HepG2 (cell line): ENCODE data around the gene AGAP3. TPM values are rescaled to one million over a fixed set of nuclear protein-coding genes. Genes with fewer than 3 reads are reported as not detected.

Experiments used
- ATAC-seq: fragments of 200-7000 bp; cut with Tn5 transposase; 3 replicates; pipeline ENCODE4 v1.9.1; 2020; ENCODE audit warnings: mild to moderate bottlenecking, moderate library complexity
- BruUV-seq: library from RNA; stranded (reverse); fragments of 400-500 nt; replicated peaks from 2 replicates; lab custom pipeline; 2021; lab: Mats Ljungman, UMichigan
- CTCF ChIA-PET: fragments of 300-600 bp; formaldehyde crosslinking; extraction: SDS; loops from one replicate; lab custom pipeline; 2021; ENCODE audit warnings: low total read pairs, inconsistent platforms, low intra/inter-chr PET ratio; lab: Yijun Ruan, JAX
- POLR2A ChIA-PET: fragments of 350-600 bp; sonication (Branson Sonifier 250); formaldehyde crosslinking; loops from one replicate; lab custom pipeline; 2020; ENCODE audit warnings: antibody characterized with exemption, inconsistent platforms; lab: Yijun Ruan, JAX
- DNase-seq: peaks from one replicate; pipeline ENCODE4 v3.0.0-alpha.2; 2015; ENCODE audit warnings: low spot score
- FAIRE-seq: peaks from 3 replicates; lab custom pipeline; 2011; peaks lifted over from hg19 to GRCh38; lab: Jason Lieb, UNC
- H2AFZ ChIP-seq: one replicate; pipeline ENCODE4 v1.6.1; 2011; ENCODE audit warnings: low read length, inconsistent platforms
- H3K27ac ChIP-seq: fragments of 300-600 bp; 3 replicates; pipeline ENCODE4 v1.8.0; 2011; ENCODE audit warnings: mixed run types, mild to moderate bottlenecking, mixed read lengths, low read length, inconsistent platforms; ENCODE audit not compliant: insufficient read depth; ENCODE audit errors: extremely low read length
- H3K27me3 ChIP-seq, 2 experiments: fragments of 200-600 bp in 1 of 2; 2 replicates in 1 of 2; 3 replicates in 1 of 2; pipeline versions ENCODE4 v1.6.0 to v1.8.0; 2011; ENCODE audit warnings: low read length in 2 of 2, mild to moderate bottlenecking in 2 of 2, moderate library complexity in 2 of 2, inconsistent platforms in 1 of 2; ENCODE audit not compliant: insufficient read depth in 2 of 2, control insufficient read depth in 1 of 2
- H3K36me3 ChIP-seq, 2 experiments: fragments of 200-600 bp in 1 of 2; replicated peaks in 1 of 2; 2 replicates in 1 of 2; 3 replicates in 1 of 2; pipeline versions ENCODE4 v1.5.1 to v1.8.0; 2011; ENCODE audit warnings: low read length in 2 of 2, inconsistent platforms in 1 of 2; ENCODE audit not compliant: insufficient read depth in 2 of 2, control insufficient read depth in 1 of 2
- H3K4me1 ChIP-seq: 2 replicates; pipeline ENCODE4 v1.5.1; 2012; ENCODE audit warnings: low read length, inconsistent platforms; ENCODE audit not compliant: insufficient read depth
- H3K4me2 ChIP-seq: 2 replicates; pipeline ENCODE4 v1.6.0; 2011; ENCODE audit warnings: low read depth, low read length, inconsistent platforms
- H3K4me3 ChIP-seq, 3 experiments: fragments of 200-600 bp in 1 of 3; sonication (generic), shearing (Covaris generic) in 1 of 3; replicated peaks in 1 of 3; 2 replicates each; pipeline ENCODE4 v1.5.1; 2011 to 2016; ENCODE audit warnings: low read length in 3 of 3, inconsistent platforms in 2 of 3, low read depth in 2 of 3, mild to moderate bottlenecking in 2 of 3, control low read depth in 1 of 3, mixed read lengths in 1 of 3; ENCODE audit not compliant: insufficient read depth in 1 of 3
- H3K79me2 ChIP-seq: one replicate; pipeline ENCODE4 v1.6.1; 2011; ENCODE audit warnings: low read length, inconsistent platforms; ENCODE audit not compliant: insufficient read depth
- H3K9ac ChIP-seq: 2 replicates; pipeline ENCODE4 v1.6.0; 2011; ENCODE audit warnings: mild to moderate bottlenecking, low read depth, low read length, inconsistent platforms; ENCODE audit not compliant: insufficient read depth
- H3K9me3 ChIP-seq: 2 replicates; pipeline ENCODE4 v1.5.1; 2012; ENCODE audit warnings: mild to moderate bottlenecking, low read length
- H4K20me1 ChIP-seq: 2 replicates; pipeline ENCODE4 v1.6.0; 2011; ENCODE audit warnings: inconsistent platforms, mild to moderate bottlenecking, low read length, moderate library complexity; ENCODE audit not compliant: insufficient read depth
- ATF6 ChIP-seq: sonication (generic); formaldehyde crosslinking; conservative IDR thresholded peaks from 2 replicates; pipeline ENCODE4 v1.4.0; 2020; ENCODE audit warnings: missing genetic modification reagents
- GATAD1 ChIP-seq: IDR thresholded peaks from 2 replicates; pipeline ENCODE4 v1.6.1; 2016; ENCODE audit warnings: missing genetic modification reagents, missing compliant biosample characterization
- HNRNPL ChIP-seq: fragments of 200-400 bp; formaldehyde crosslinking; IDR thresholded peaks from 2 replicates; pipeline ENCODE4 v1.6.1; 2017; ENCODE audit warnings: mild to moderate bottlenecking, low read depth, low read length
- KDM2A ChIP-seq: sonication (generic); formaldehyde crosslinking; IDR thresholded peaks from 2 replicates; pipeline ENCODE4 v1.4.0; 2020; ENCODE audit warnings: low read depth, missing genetic modification reagents, borderline replicate concordance
- MAFF ChIP-seq: IDR thresholded peaks from 2 replicates; pipeline ENCODE4 v1.6.1; 2011; ENCODE audit warnings: low read depth, low read length, improper control_type of control experiment
- MEIS2 ChIP-seq: sonication (generic); formaldehyde crosslinking; IDR thresholded peaks from 2 replicates; pipeline ENCODE4 v1.9.0; 2021; ENCODE audit warnings: mild to moderate bottlenecking, missing genetic modification reagents
- SMC3 ChIP-seq: IDR thresholded peaks from 2 replicates; pipeline ENCODE4 v1.6.1; 2011; ENCODE audit warnings: low read length, improper control_type of control experiment
- STAG1 ChIP-seq: sonication (generic); formaldehyde crosslinking; IDR thresholded peaks from 2 replicates; pipeline ENCODE4 v1.4.0; 2020; ENCODE audit warnings: missing genetic modification reagents
- U2AF1 ChIP-seq: fragments of 200-400 bp; formaldehyde crosslinking; optimal IDR thresholded peaks from 2 replicates; pipeline ENCODE3; 2017; ENCODE audit warnings: mild to moderate bottlenecking, low read depth, low read length
- ZBTB10 ChIP-seq: sonication (generic); formaldehyde crosslinking; IDR thresholded peaks from 2 replicates; pipeline ENCODE4 v1.4.0; 2020; ENCODE audit warnings: missing genetic modification reagents, borderline replicate concordance
- ZFX ChIP-seq: sonication (generic); formaldehyde crosslinking; IDR thresholded peaks from 2 replicates; pipeline ENCODE4 v1.4.0; 2020; ENCODE audit warnings: mild to moderate bottlenecking, low read depth, missing genetic modification reagents, moderate library complexity
- ZNF552 ChIP-seq: sonication (generic); formaldehyde crosslinking; IDR thresholded peaks from 2 replicates; pipeline ENCODE4 v1.9.0; 2022; ENCODE audit warnings: missing genetic modification reagents, mild to moderate bottlenecking, borderline replicate concordance
- ZNF580 ChIP-seq: IDR thresholded peaks from 2 replicates; pipeline ENCODE4 v1.6.1; 2016; ENCODE audit warnings: low read depth, borderline replicate concordance
- ZNF619 ChIP-seq: sonication (generic); formaldehyde crosslinking; IDR thresholded peaks from 2 replicates; pipeline ENCODE4 v1.4.0; 2020; ENCODE audit warnings: mild to moderate bottlenecking, missing genetic modification reagents
- WGBS: methylation state at CpG from one replicate; pipeline ENCODE4 v1.1.6; 2017; ENCODE audit warnings: low lambda C conversion rate; 5-methylcytosine and 5-hydroxymethylcytosine counted together
- in situ Hi-C: cut with HindIII; loops from 2 replicates; pipeline ENCODE4 v1.10.0; 2017; ENCODE audit warnings: low pct_unique_long_range_greater_than_20kb; ENCODE audit not compliant: extremely low pct_ligation_motif_present
- intact Hi-C: fragments of 100-400 bp; cut with micrococcal nuclease; formaldehyde crosslinking; loops from one replicate; pipeline ENCODE4 v1.10.0; 2022; ENCODE audit not compliant: unreplicated experiment
- polyA plus RNA-seq, 8 experiments: library from polyadenylated mRNA; depleted of rRNA in 3 of 8; stranded (reverse) in 7 of 8; unstranded in 1 of 8; fragments of >200 nt; fragmentation: Illumina TruSeq in 4 of 8; extraction: Trizol in 4 of 8; gene quantifications; 2 replicates each; pipeline versions ENCODE4 v1.2.1 to v1.2.3, GENCODE V29; 2011 to 2016; ENCODE audit warnings: low read depth in 4 of 8, missing spikeins in 1 of 8, mixed read lengths in 1 of 8; ENCODE audit not compliant: insufficient read depth in 1 of 8
- total RNA-seq, 5 experiments: library from RNA; depleted of rRNA; stranded (reverse); fragments of >200 nt; fragmentation: Illumina TruSeq; extraction: Trizol; gene quantifications; 2 replicates each; pipeline ENCODE4 v1.2.3, GENCODE V29; 2016; ENCODE audit warnings: low read depth in 1 of 5
- TF ChIP-seq, protein P1 (sequence below): sonication (generic); formaldehyde crosslinking; IDR thresholded peaks from 2 replicates; pipeline ENCODE4 v1.4.0; 2020; ENCODE audit warnings: missing genetic modification reagents

The AGAP3 gene
- total and polyA plus RNA-seq, 2 of the 13 experiments (the other 11 are each of a cell fraction or from before 2014, with no cell fraction given): 31.3 to 61.4 TPM

DNA sequence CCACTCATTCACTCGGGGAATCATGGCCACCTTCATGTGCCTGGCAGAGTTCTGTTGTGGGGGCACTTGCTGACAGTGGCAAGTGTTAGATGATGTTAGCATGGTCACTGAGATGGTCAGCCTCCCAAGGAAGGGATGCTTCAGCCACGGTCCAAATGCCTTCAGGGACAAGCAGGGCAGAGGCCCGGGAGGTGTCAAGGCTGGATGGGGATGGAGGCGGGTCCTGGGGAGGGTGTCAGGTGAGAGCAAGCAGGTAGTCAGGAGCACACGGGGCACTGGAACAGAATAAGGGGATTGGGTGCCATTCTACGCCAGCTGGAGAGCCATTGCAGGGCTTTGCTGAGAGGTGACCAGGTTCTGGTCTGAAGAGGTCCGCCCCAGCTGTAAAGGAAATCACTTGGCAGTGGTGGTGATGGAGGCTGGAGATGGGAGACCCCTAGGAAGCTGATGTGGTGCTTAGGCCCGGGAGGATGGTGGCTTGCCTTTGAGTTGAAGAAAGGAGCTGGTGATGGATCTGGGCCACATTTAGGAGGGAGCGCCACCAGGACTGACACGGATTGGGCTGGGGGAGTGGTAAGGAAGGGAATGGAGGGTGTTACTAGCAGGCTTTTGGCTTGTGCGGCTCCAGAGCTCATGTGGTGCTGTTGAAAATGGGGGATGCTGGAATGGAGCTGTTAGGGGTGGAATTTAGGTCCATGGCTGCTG is 24.1 kb downstream of the AGAP3 start (continued):
- no peak for TF ChIP-seq ATF6 (CRISPR knock-in tag)

GRCh38 chr7:151110941-151111645 is 24.8 kb downstream of the AGAP3 start:
- H3K27ac ChIP-seq: no peak overlapping the region
- H3K4me1 ChIP-seq: peaks cover 14% of the 10 kb centered on the region
- H3K9me3 ChIP-seq: no peaks in the 10 kb centered on the region
- in situ Hi-C loops: no loop called here
- H3K4me3 ChIP-seq: no peak overlapping the region
- BruUV-seq: no TSS peak
- DNase-seq: peak; percentile 49
- H3K27me3 ChIP-seq: no peaks in the 10 kb centered on the region
- intact Hi-C loops: loop anchor here (1.0 to 2.0 kb wide), 2 partner anchors 52 to 83 kb away; partner anchors contain the start of genes ABCB8 and SLC4A2
- H3K79me2 ChIP-seq: peaks cover 25% of the 10 kb centered on the region
- peak; percentile 39 for FAIRE-seq
- 84% methylated on average over 11 of the region's 20 CpGs for WGBS
- H4K20me1 ChIP-seq: peaks cover 44% of the 10 kb centered on the region
- no peak overlapping the region for H3K9ac ChIP-seq
- ATAC-seq: peak; percentile 92
- POLR2A ChIA-PET: interaction anchor here (0.8 to 1.2 kb wide), 2 partner anchors 23 to 48 kb away, joined by 3 to 4 read pairs; no protein-coding TSS in a partner anchor
- H3K36me3 ChIP-seq: peaks cover 6 to 24% of the 10 kb centered on the region in 2 experiments; a peak in 4 of 5 replicates
- H3K4me2 ChIP-seq: no peak overlapping the region
- H2AFZ ChIP-seq: no peak overlapping the region
- CTCF ChIA-PET: interaction anchor here (0.9 to 1.7 kb wide), 6 partner anchors 20 to 148 kb away, joined by 3 to 6 read pairs (median 3); partner anchors contain the start of genes ABCB8 and AGAP3
- TF ChIP-seq HNRNPL: 0 out of 2 replicates have a peak, but pooled peaks have one; percentile 50
- no peak for TF ChIP-seq U2AF1
- TF ChIP-seq, protein P1, sequence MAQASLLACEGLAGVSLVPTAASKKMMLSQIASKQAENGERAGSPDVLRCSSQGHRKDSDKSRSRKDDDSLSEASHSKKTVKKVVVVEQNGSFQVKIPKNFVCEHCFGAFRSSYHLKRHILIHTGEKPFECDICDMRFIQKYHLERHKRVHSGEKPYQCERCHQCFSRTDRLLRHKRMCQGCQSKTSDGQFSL: peak; percentile 35; the same call in 1 of the 2 replicates
- 0 out of 2 replicates have a peak, but pooled peaks have one; percentile 45 for TF ChIP-seq ZNF619 (CRISPR knock-in tag)
- peak; percentile 63 for TF ChIP-seq SMC3
- no peak for TF ChIP-seq ZBTB10 (CRISPR knock-in tag)
- TF ChIP-seq MAFF: no peak
- TF ChIP-seq GATAD1 (CRISPR knock-in tag): peak; percentile 57; the same call in 1 of the 2 replicates
- peak; percentile 93 for TF ChIP-seq STAG1 (CRISPR knock-in tag)
- peak; percentile 67; the same call in 1 of the 2 replicates for TF ChIP-seq KDM2A (CRISPR knock-in tag)
- 0 out of 2 replicates have a peak, but pooled peaks have one; percentile 33 for TF ChIP-seq MEIS2 (CRISPR knock-in tag)
- no peak for TF ChIP-seq ZNF552 (CRISPR knock-in tag)
- peak; percentile 59; the same call in 1 of the 2 replicates for TF ChIP-seq ZNF580
- TF ChIP-seq ZFX (CRISPR knock-in tag): peak; percentile 51; the same call in 1 of the 2 replicates
